ENCODE data around the gene PRDM16. TPM values are rescaled to one million over a fixed set of nuclear protein-coding genes. Genes with fewer than 3 reads are reported as not detected.

Gene PRDM16
- total and polyA plus RNA-seq, 8 donors: 9.6 to 18.0 (median 14.7) TPM

- no peaks in the 10 kb centered on the region for H3K36me3 ChIP-seq
- intact Hi-C loops (cut with DNase I): no loop called here
- DNase-seq (peak in 1 of 4 donors; percentile 65), ATAC-seq (no peak)
- TF ChIP-seq CTCF (IDR thresholded peaks at IDR 0.05): no peak
- H3K9me3 ChIP-seq: no peaks in the 10 kb centered on the region
- no peak overlapping the region for H3K27ac ChIP-seq
- peaks cover 0 to 29% of the 10 kb centered on the region in 2 donors for H3K27me3 ChIP-seq
- H3K4me1 ChIP-seq: no peaks in the 10 kb centered on the region
- H3K4me3 ChIP-seq: no peak overlapping the region
These were observed 362.3 kb downstream of the PRDM16 start for GRCh38 chr1:3431266-3431665.

- intact Hi-C loops (cut with DNase I): no loop called here
- Histone ChIP-seq H3K27ac (no peak overlapping the region), H3K4me1 (no peaks in the 10 kb centered on the region), H3K9me3 (no peaks in the 10 kb centered on the region), H3K27me3 (peaks cover 0 to 29% of the 10 kb centered on the region in 2 donors), H3K4me3 (no peak overlapping the region), H3K36me3 (no peaks in the 10 kb centered on the region)
- no peak for ATAC-seq
- no peak for TF ChIP-seq CTCF (IDR thresholded peaks at IDR 0.05)
- peak in 1 of 4 donors; percentile 57 for DNase-seq
These were observed 362.7 kb downstream of the PRDM16 start for GRCh38 chr1:3431686-3432085.

- H3K4me3 ChIP-seq: no peak overlapping the region
- no peak for TF ChIP-seq CTCF (IDR thresholded peaks at IDR 0.05)
- DNase-seq (peak in 1 of 4 donors; percentile 64), ATAC-seq (no peak)
- H3K27ac ChIP-seq: no peak overlapping the region
- H3K36me3 ChIP-seq: no peaks in the 10 kb centered on the region
- no peaks in the 10 kb centered on the region for H3K9me3 ChIP-seq
- intact Hi-C loops (cut with DNase I): no loop called here
- H3K4me1 ChIP-seq: no peaks in the 10 kb centered on the region
- H3K27me3 ChIP-seq: peaks cover 0 to 29% of the 10 kb centered on the region in 2 donors
These were observed 363.3 kb downstream of the PRDM16 start for GRCh38 chr1:3432306-3432705.

- intact Hi-C loops (cut with DNase I): no loop called here
- H3K27me3 ChIP-seq: peaks cover 0 to 29% of the 10 kb centered on the region in 2 donors
- no peaks in the 10 kb centered on the region for H3K9me3 ChIP-seq
- TF ChIP-seq CTCF (IDR thresholded peaks at IDR 0.05): no peak
- DNase-seq (peak in 1 of 4 donors; percentile 69), ATAC-seq (no peak)
- no peak overlapping the region for H3K4me3 ChIP-seq
- no peaks in the 10 kb centered on the region for H3K36me3 ChIP-seq
- H3K27ac ChIP-seq: no peak overlapping the region
- no peaks in the 10 kb centered on the region for H3K4me1 ChIP-seq
These were observed 364.1 kb downstream of the PRDM16 start for GRCh38 chr1:3433076-3433475.

- DNase-seq: peak in 1 of 4 donors; percentile 63
These were observed 364.8 kb downstream of the PRDM16 start for GRCh38 chr1:3433596-3434320.

More at GRCh38 chr1:3433596-3434320, 364.8 kb downstream of the PRDM16 start:
- Histone ChIP-seq H3K27me3 (peaks cover 0 to 33% of the 10 kb centered on the region in 2 donors), H3K36me3 (no peaks in the 10 kb centered on the region), H3K27ac (no peak overlapping the region), H3K4me3 (no peak overlapping the region), H3K4me1 (no peaks in the 10 kb centered on the region), H3K9me3 (no peaks in the 10 kb centered on the region)
- intact Hi-C loops (cut with DNase I): no loop called here
- no peak for TF ChIP-seq CTCF (IDR thresholded peaks at IDR 0.05)
- ATAC-seq: no peak

Data from left lung (tissue), 10 donors.